ENCODE data around the gene SOS2. TPM values are rescaled to one million over a fixed set of nuclear protein-coding genes. Genes with fewer than 3 reads are reported as not detected.

Gene SOS2
- total RNA-seq, 2 donors from 2014 or later: 22.6 to 41.4 TPM

GRCh38 chr14:50116966-50117365 lies 114.4 kb downstream of the SOS2 start:
- DNase-seq (ENCODE audit: low spot score): no peak
- intact Hi-C loops (cut with DNase I): no loop called here
- Histone ChIP-seq H3K36me3 (no peaks in the 10 kb centered on the region), H3K27ac (peak overlapping the region; percentile 90), H3K27me3 (replicated peaks; ENCODE audit: insufficient read depth) (no peaks in the 10 kb centered on the region), H3K4me1 (replicated peaks) (no peaks in the 10 kb centered on the region), H3K4me3 (peak overlapping the region; percentile 70 to 74), H3K9me3 (no peaks in the 10 kb centered on the region)
- TF ChIP-seq POLR2A (IDR thresholded peaks at IDR 0.05) (no peak), POLR2AphosphoS5 (IDR thresholded peaks at IDR 0.05) (no peak)
- TF ChIP-seq, protein P1, sequence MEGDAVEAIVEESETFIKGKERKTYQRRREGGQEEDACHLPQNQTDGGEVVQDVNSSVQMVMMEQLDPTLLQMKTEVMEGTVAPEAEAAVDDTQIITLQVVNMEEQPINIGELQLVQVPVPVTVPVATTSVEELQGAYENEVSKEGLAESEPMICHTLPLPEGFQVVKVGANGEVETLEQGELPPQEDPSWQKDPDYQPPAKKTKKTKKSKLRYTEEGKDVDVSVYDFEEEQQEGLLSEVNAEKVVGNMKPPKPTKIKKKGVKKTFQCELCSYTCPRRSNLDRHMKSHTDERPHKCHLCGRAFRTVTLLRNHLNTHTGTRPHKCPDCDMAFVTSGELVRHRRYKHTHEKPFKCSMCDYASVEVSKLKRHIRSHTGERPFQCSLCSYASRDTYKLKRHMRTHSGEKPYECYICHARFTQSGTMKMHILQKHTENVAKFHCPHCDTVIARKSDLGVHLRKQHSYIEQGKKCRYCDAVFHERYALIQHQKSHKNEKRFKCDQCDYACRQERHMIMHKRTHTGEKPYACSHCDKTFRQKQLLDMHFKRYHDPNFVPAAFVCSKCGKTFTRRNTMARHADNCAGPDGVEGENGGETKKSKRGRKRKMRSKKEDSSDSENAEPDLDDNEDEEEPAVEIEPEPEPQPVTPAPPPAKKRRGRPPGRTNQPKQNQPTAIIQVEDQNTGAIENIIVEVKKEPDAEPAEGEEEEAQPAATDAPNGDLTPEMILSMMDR (IDR thresholded peaks at IDR 0.05): no peak
- WGBS: 11% methylated on average over 2 of the region's 2 CpGs

DNA sequence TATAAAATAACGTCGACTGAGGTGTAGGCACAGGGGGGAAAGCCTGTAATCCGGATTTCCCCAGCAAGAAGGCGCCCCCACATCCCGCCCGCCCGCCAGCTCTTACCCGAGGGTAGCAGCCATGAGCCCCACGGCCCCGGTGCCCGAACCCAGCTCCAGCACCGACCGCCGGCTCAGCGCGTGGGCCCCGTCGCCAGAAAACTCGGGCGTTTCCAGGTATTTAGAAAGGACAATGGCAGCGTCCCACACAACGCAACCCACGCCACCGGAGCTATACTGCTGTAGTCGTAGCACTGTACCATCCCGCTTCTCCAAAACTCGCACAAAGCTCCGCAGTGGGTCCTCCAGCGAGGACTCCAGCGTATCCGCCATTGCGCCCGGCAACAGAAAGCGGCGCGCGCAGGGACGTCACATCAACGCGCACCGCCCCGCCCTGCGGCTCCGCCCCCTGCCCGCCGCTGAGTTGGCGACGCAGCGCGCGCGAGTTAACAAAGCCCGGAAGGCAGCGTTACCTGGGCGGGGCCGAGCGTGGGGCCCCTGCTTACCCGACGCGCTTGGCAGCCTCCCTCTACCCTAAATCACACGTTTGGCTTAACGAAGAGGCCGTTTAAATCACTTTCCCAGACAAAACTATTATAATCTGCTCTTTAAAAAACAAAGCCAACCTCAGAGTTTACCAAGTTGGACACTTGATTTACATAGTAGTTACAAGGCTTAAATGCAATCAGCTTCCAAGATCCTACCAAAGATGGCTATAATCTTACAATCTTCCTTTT lies 115.0 kb downstream of the SOS2 start, which contains the start of gene VCPKMT:
Gene VCPKMT, minus strand, starts transcription at position 392 of the 776 bp plus-strand sequence. Its CDS starts 20 bp downstream, at position 372.
- no peaks in the 10 kb centered on the region for H3K27me3 ChIP-seq (replicated peaks; ENCODE audit: insufficient read depth)
- H3K4me3 ChIP-seq: peak within 1 kb of the TSS; percentile 70 to 74
- no peaks in the 10 kb centered on the region for H3K4me1 ChIP-seq (replicated peaks)
- WGBS: under 1% methylated on average over 17 of the region's 63 CpGs
- no peaks in the 10 kb centered on the region for H3K36me3 ChIP-seq
- intact Hi-C loops (cut with DNase I): no loop called here
- peak within 1 kb of the TSS; percentile 90 for H3K27ac ChIP-seq
- DNase-seq (ENCODE audit: low spot score): peak; percentile 93
- no peaks in the 10 kb centered on the region for H3K9me3 ChIP-seq
- peak; percentile 98 for TF ChIP-seq POLR2AphosphoS5 (IDR thresholded peaks at IDR 0.05)
- TF ChIP-seq POLR2A (IDR thresholded peaks at IDR 0.05): peak; percentile 83
- TF ChIP-seq, protein P1 (IDR thresholded peaks at IDR 0.05): peak in 2 of 4 experiments; percentile 13 to 33

- H3K27ac ChIP-seq: no peak overlapping the region
- intact Hi-C loops (cut with DNase I): no loop called here
- no peaks in the 10 kb centered on the region for H3K27me3 ChIP-seq (replicated peaks; ENCODE audit: insufficient read depth)
- H3K4me3 ChIP-seq: no peak overlapping the region
- WGBS: 74% methylated on average over 3 of the region's 4 CpGs
- no peaks in the 10 kb centered on the region for H3K9me3 ChIP-seq
- no peaks in the 10 kb centered on the region for H3K4me1 ChIP-seq (replicated peaks)
- no peaks in the 10 kb centered on the region for H3K36me3 ChIP-seq
- no peak for DNase-seq (ENCODE audit: low spot score)
- TF ChIP-seq POLR2A (IDR thresholded peaks at IDR 0.05): no peak
- TF ChIP-seq, protein P1 (IDR thresholded peaks at IDR 0.05): no peak
Measured at GRCh38 chr14:50113381-50114035, 117.9 kb downstream of the SOS2 start.

DNA sequence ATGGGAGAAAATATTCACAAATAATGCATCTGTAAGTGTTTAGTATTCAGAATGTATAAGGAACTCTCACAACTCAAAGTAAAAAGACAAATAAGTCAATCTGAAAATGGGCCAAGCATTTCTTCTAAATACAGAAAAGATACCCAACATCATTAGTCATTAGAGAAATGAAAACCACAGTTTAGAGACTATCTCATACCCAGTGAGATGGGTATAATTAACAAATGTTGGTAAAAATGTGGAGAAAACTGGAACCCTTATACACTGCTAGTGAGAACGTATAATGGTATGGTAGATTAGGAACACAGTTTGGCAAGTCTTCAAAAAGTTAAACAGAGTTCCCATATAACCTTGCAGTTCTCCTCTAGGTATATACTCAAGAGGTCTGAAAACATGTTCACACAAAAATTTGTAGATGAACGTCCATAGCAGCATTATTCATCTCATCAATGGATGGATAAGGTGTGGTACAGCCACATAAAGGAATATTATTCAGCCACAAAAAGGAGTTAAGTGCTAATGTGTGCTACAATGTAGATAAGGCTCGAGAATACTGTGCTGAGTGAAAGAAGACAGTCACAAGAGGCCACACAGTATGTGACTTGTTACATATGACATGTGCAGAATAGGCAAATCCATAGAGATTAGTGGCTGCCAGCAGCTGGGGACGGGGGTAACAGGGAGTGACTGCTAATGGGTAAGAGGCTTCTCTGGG lies 120.9 kb downstream of the SOS2 start:
- no peak for DNase-seq (ENCODE audit: low spot score)
- Histone ChIP-seq H3K9me3 (no peaks in the 10 kb centered on the region), H3K36me3 (no peaks in the 10 kb centered on the region), H3K4me1 (replicated peaks) (no peaks in the 10 kb centered on the region), H3K27me3 (replicated peaks; ENCODE audit: insufficient read depth) (no peaks in the 10 kb centered on the region), H3K4me3 (no peak overlapping the region), H3K27ac (no peak overlapping the region)
- WGBS: 90% methylated on average over 4 of the region's 4 CpGs
- intact Hi-C loops (cut with DNase I): no loop called here
- TF ChIP-seq POLR2AphosphoS5 (IDR thresholded peaks at IDR 0.05) (no peak), POLR2A (IDR thresholded peaks at IDR 0.05) (no peak)
- TF ChIP-seq, protein P1 (IDR thresholded peaks at IDR 0.05): no peak

Measured in prostate gland (tissue), 2 donors.